Measurements from ENCODE around the gene RRP36. TPM values are rescaled to one million over a fixed set of nuclear protein-coding genes. Genes with fewer than 3 reads are reported as not detected.
A peak's percentile ranks its signal among the peaks of the same experiment; 100 is the strongest.

The RRP36 gene
- total RNA-seq, 1 donor from 2014 or later = 40.7 TPM

- H3K9me3 ChIP-seq (ENCODE audit: control insufficient read depth in 3 of 3, low read length in 3 of 3) = no peaks in the 10 kb centered on the region
- H3K4me3 ChIP-seq (ENCODE audit: low read length in 3 of 3) = peak overlapping the region; percentile 60 to 88 (median 77)
- peak overlapping the region; percentile 69 to 89 (median 77) for H3K9ac ChIP-seq (ENCODE audit: low read depth in 1 of 3, low read length in 3 of 3)
- peaks cover 79 to 86% (median 79%) of the 10 kb centered on the region in 3 donors for H3K4me1 ChIP-seq (ENCODE audit: control insufficient read depth in 3 of 3, insufficient read depth in 3 of 3, low read length in 3 of 3)
- H3K36me3 ChIP-seq (ENCODE audit: control insufficient read depth in 3 of 3, insufficient read depth in 3 of 3, low read length in 3 of 3) = peaks cover 33 to 48% (median 46%) of the 10 kb centered on the region in 3 donors
- H3K27me3 ChIP-seq (ENCODE audit: control insufficient read depth in 3 of 3, insufficient read depth in 3 of 3, low read length in 3 of 3) = no peaks in the 10 kb centered on the region
- H3K27ac ChIP-seq (ENCODE audit: low read depth, low read length) = peak overlapping the region; percentile 92
These were observed 5.1 kb upstream of the RRP36 start for GRCh38 chr6:43016176-43016942.

GRCh38 chr6:43016943-43017334 lies 4.5 kb upstream of the RRP36 start:
- peak overlapping the region; percentile 60 to 88 (median 77) for H3K4me3 ChIP-seq (ENCODE audit: low read length in 3 of 3)
- peaks cover 27 to 42% (median 40%) of the 10 kb centered on the region in 3 donors for H3K36me3 ChIP-seq (ENCODE audit: control insufficient read depth in 3 of 3, insufficient read depth in 3 of 3, low read length in 3 of 3)
- H3K27me3 ChIP-seq (ENCODE audit: control insufficient read depth in 3 of 3, insufficient read depth in 3 of 3, low read length in 3 of 3) = no peaks in the 10 kb centered on the region
- peak overlapping the region; percentile 69 to 89 (median 77) for H3K9ac ChIP-seq (ENCODE audit: low read depth in 1 of 3, low read length in 3 of 3)
- H3K4me1 ChIP-seq (ENCODE audit: control insufficient read depth in 3 of 3, insufficient read depth in 3 of 3, low read length in 3 of 3) = peaks cover 79 to 86% (median 79%) of the 10 kb centered on the region in 3 donors
- peak overlapping the region; percentile 92 for H3K27ac ChIP-seq (ENCODE audit: low read depth, low read length)
- H3K9me3 ChIP-seq (ENCODE audit: control insufficient read depth in 3 of 3, low read length in 3 of 3) = no peaks in the 10 kb centered on the region

GRCh38 chr6:43019152-43019551 lies 2.3 kb upstream of the RRP36 start:
- Histone ChIP-seq H3K27me3 (ENCODE audit: control insufficient read depth in 3 of 3, insufficient read depth in 3 of 3, low read length in 3 of 3) (no peaks in the 10 kb centered on the region), H3K9ac (ENCODE audit: low read depth in 1 of 3, low read length in 3 of 3) (peak overlapping the region in 2 of 3 donors; percentile 23 to 77), H3K36me3 (ENCODE audit: control insufficient read depth in 3 of 3, insufficient read depth in 3 of 3, low read length in 3 of 3) (peaks cover 22 to 38% (median 34%) of the 10 kb centered on the region in 3 donors), H3K4me1 (ENCODE audit: control insufficient read depth in 3 of 3, insufficient read depth in 3 of 3, low read length in 3 of 3) (peaks cover 72 to 76% (median 74%) of the 10 kb centered on the region in 3 donors), H3K4me3 (ENCODE audit: low read length in 3 of 3) (no peak overlapping the region), H3K9me3 (ENCODE audit: control insufficient read depth in 3 of 3, low read length in 3 of 3) (no peaks in the 10 kb centered on the region), H3K27ac (ENCODE audit: low read depth, low read length) (peak overlapping the region; percentile 92)

GRCh38 chr6:43020052-43020705 lies 1.2 kb upstream of the RRP36 start:
- peaks cover 73 to 76% (median 74%) of the 10 kb centered on the region in 3 donors for H3K4me1 ChIP-seq (ENCODE audit: control insufficient read depth in 3 of 3, insufficient read depth in 3 of 3, low read length in 3 of 3)
- H3K9ac ChIP-seq (ENCODE audit: low read depth in 1 of 3, low read length in 3 of 3) = peak overlapping the region in 2 of 3 donors; percentile 38 to 91
- H3K4me3 ChIP-seq (ENCODE audit: low read length in 3 of 3) = peak overlapping the region; percentile 69 to 99 (median 99)
- no peaks in the 10 kb centered on the region for H3K27me3 ChIP-seq (ENCODE audit: control insufficient read depth in 3 of 3, insufficient read depth in 3 of 3, low read length in 3 of 3)
- no peaks in the 10 kb centered on the region for H3K9me3 ChIP-seq (ENCODE audit: control insufficient read depth in 3 of 3, low read length in 3 of 3)
- peak overlapping the region; percentile 92 for H3K27ac ChIP-seq (ENCODE audit: low read depth, low read length)
- H3K36me3 ChIP-seq (ENCODE audit: control insufficient read depth in 3 of 3, insufficient read depth in 3 of 3, low read length in 3 of 3) = peaks cover 32 to 48% (median 44%) of the 10 kb centered on the region in 3 donors

- Histone ChIP-seq H3K27ac (ENCODE audit: low read depth, low read length) (peak overlapping the region; percentile 92), H3K36me3 (ENCODE audit: control insufficient read depth in 3 of 3, insufficient read depth in 3 of 3, low read length in 3 of 3) (peaks cover 35 to 50% (median 48%) of the 10 kb centered on the region in 3 donors), H3K9ac (ENCODE audit: low read depth in 1 of 3, low read length in 3 of 3) (peak overlapping the region; percentile 72 to 98 (median 91)), H3K9me3 (ENCODE audit: control insufficient read depth in 3 of 3, low read length in 3 of 3) (no peaks in the 10 kb centered on the region), H3K4me3 (ENCODE audit: low read length in 3 of 3) (peak overlapping the region; percentile 69 to 99 (median 99)), H3K27me3 (ENCODE audit: control insufficient read depth in 3 of 3, insufficient read depth in 3 of 3, low read length in 3 of 3) (no peaks in the 10 kb centered on the region), H3K4me1 (ENCODE audit: control insufficient read depth in 3 of 3, insufficient read depth in 3 of 3, low read length in 3 of 3) (peaks cover 67 to 70% (median 69%) of the 10 kb centered on the region in 3 donors)
These were observed 576 bp upstream of the RRP36 start for GRCh38 chr6:43020847-43021246.

- Histone ChIP-seq H3K36me3 (ENCODE audit: control insufficient read depth in 3 of 3, insufficient read depth in 3 of 3, low read length in 3 of 3) (peaks cover 44 to 56% (median 53%) of the 10 kb centered on the region in 3 donors), H3K4me1 (ENCODE audit: control insufficient read depth in 3 of 3, insufficient read depth in 3 of 3, low read length in 3 of 3) (peaks cover 44 to 51% (median 46%) of the 10 kb centered on the region in 3 donors), H3K27me3 (ENCODE audit: control insufficient read depth in 3 of 3, insufficient read depth in 3 of 3, low read length in 3 of 3) (no peaks in the 10 kb centered on the region), H3K9ac (ENCODE audit: low read depth in 1 of 3, low read length in 3 of 3) (peak overlapping the region in 1 of 3 donors; percentile 43), H3K9me3 (ENCODE audit: control insufficient read depth in 3 of 3, low read length in 3 of 3) (no peaks in the 10 kb centered on the region), H3K4me3 (ENCODE audit: low read length in 3 of 3) (no peak overlapping the region), H3K27ac (ENCODE audit: low read depth, low read length) (no peak overlapping the region)
These were observed 3.0 kb downstream of the RRP36 start for GRCh38 chr6:43024436-43024835.

GRCh38 chr6:43026365-43026764 lies 4.9 kb downstream of the RRP36 start:
- Histone ChIP-seq H3K4me1 (ENCODE audit: control insufficient read depth in 3 of 3, insufficient read depth in 3 of 3, low read length in 3 of 3) (peaks cover 26 to 40% (median 27%) of the 10 kb centered on the region in 3 donors), H3K36me3 (ENCODE audit: control insufficient read depth in 3 of 3, insufficient read depth in 3 of 3, low read length in 3 of 3) (peaks cover 49% of the 10 kb centered on the region in 3 donors), H3K9ac (ENCODE audit: low read depth in 1 of 3, low read length in 3 of 3) (no peak overlapping the region), H3K4me3 (ENCODE audit: low read length in 3 of 3) (no peak overlapping the region), H3K27ac (ENCODE audit: low read depth, low read length) (peak overlapping the region; percentile 36), H3K9me3 (ENCODE audit: control insufficient read depth in 3 of 3, low read length in 3 of 3) (no peaks in the 10 kb centered on the region), H3K27me3 (ENCODE audit: control insufficient read depth in 3 of 3, insufficient read depth in 3 of 3, low read length in 3 of 3) (no peaks in the 10 kb centered on the region)

GRCh38 chr6:43029120-43029519 lies 7.7 kb downstream of the RRP36 start:
- no peak overlapping the region for H3K27ac ChIP-seq (ENCODE audit: low read depth, low read length)
- H3K36me3 ChIP-seq (ENCODE audit: control insufficient read depth in 3 of 3, insufficient read depth in 3 of 3, low read length in 3 of 3) = peaks cover 56 to 60% (median 57%) of the 10 kb centered on the region in 3 donors
- peaks cover 18 to 37% (median 24%) of the 10 kb centered on the region in 3 donors for H3K4me1 ChIP-seq (ENCODE audit: control insufficient read depth in 3 of 3, insufficient read depth in 3 of 3, low read length in 3 of 3)
- no peaks in the 10 kb centered on the region for H3K9me3 ChIP-seq (ENCODE audit: control insufficient read depth in 3 of 3, low read length in 3 of 3)
- H3K4me3 ChIP-seq (ENCODE audit: low read length in 3 of 3) = no peak overlapping the region
- no peaks in the 10 kb centered on the region for H3K27me3 ChIP-seq (ENCODE audit: control insufficient read depth in 3 of 3, insufficient read depth in 3 of 3, low read length in 3 of 3)
- peak overlapping the region in 2 of 3 donors; percentile 28 to 45 for H3K9ac ChIP-seq (ENCODE audit: low read depth in 1 of 3, low read length in 3 of 3)

GRCh38 chr6:43032326-43032725 lies 10.9 kb downstream of the RRP36 start:
- Histone ChIP-seq H3K4me1 (ENCODE audit: control insufficient read depth in 3 of 3, insufficient read depth in 3 of 3, low read length in 3 of 3) (peaks cover 23 to 31% (median 28%) of the 10 kb centered on the region in 3 donors), H3K4me3 (ENCODE audit: low read length in 3 of 3) (no peak overlapping the region), H3K27ac (ENCODE audit: low read depth, low read length) (no peak overlapping the region), H3K9me3 (ENCODE audit: control insufficient read depth in 3 of 3, low read length in 3 of 3) (no peaks in the 10 kb centered on the region), H3K9ac (ENCODE audit: low read depth in 1 of 3, low read length in 3 of 3) (no peak overlapping the region), H3K27me3 (ENCODE audit: control insufficient read depth in 3 of 3, insufficient read depth in 3 of 3, low read length in 3 of 3) (no peaks in the 10 kb centered on the region), H3K36me3 (ENCODE audit: control insufficient read depth in 3 of 3, insufficient read depth in 3 of 3, low read length in 3 of 3) (peaks cover 36 to 46% (median 39%) of the 10 kb centered on the region in 3 donors)
